ENCODE measurements around the gene ITGB7.

- TF ChIP-seq, protein P1, sequence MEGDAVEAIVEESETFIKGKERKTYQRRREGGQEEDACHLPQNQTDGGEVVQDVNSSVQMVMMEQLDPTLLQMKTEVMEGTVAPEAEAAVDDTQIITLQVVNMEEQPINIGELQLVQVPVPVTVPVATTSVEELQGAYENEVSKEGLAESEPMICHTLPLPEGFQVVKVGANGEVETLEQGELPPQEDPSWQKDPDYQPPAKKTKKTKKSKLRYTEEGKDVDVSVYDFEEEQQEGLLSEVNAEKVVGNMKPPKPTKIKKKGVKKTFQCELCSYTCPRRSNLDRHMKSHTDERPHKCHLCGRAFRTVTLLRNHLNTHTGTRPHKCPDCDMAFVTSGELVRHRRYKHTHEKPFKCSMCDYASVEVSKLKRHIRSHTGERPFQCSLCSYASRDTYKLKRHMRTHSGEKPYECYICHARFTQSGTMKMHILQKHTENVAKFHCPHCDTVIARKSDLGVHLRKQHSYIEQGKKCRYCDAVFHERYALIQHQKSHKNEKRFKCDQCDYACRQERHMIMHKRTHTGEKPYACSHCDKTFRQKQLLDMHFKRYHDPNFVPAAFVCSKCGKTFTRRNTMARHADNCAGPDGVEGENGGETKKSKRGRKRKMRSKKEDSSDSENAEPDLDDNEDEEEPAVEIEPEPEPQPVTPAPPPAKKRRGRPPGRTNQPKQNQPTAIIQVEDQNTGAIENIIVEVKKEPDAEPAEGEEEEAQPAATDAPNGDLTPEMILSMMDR (IDR thresholded peaks at IDR 0.05), result no peak
- TF ChIP-seq POLR2A (IDR thresholded peaks at IDR 0.05), result no peak
These were observed 7.0 kb downstream of the ITGB7 start for GRCh38 chr12:53200107-53200457.

All from right lobe of liver (tissue), 4 donors.